Measurements from ENCODE around the gene LENG9.

- TF ChIP-seq CTCF (conservative IDR thresholded peaks at IDR 0.05; ENCODE audit: low read depth, low read length), result no peak
- TF ChIP-seq EZH2 (IDR thresholded peaks at IDR 0.05; ENCODE audit: borderline replicate concordance, low read depth, low read length, poor library complexity, severe bottlenecking), result no peak
Measured at GRCh38 chr19:54451997-54452396, 11.6 kb downstream of the LENG9 start.
